HepG2 (cell line): ENCODE data around the gene TRIM74. TPM values are rescaled to one million over a fixed set of nuclear protein-coding genes. Genes with fewer than 3 reads are reported as not detected.
"Not testable (repeated sequence)": the region's sequence is repeated elsewhere in the genome, so short reads cannot be mapped to it uniquely, and the experiment has no call there.

Experiments used
- ATAC-seq: fragments of 200-7000 bp; cut with Tn5 transposase; 3 replicates; pipeline ENCODE4 v1.9.1; 2020; ENCODE audit warnings: mild to moderate bottlenecking, moderate library complexity
- BruUV-seq: library from RNA; stranded (reverse); fragments of 400-500 nt; replicated peaks from 2 replicates; lab custom pipeline; 2021; lab: Mats Ljungman, UMichigan
- CTCF ChIA-PET: fragments of 300-600 bp; formaldehyde crosslinking; extraction: SDS; loops from one replicate; lab custom pipeline; 2021; ENCODE audit warnings: low total read pairs, inconsistent platforms, low intra/inter-chr PET ratio; lab: Yijun Ruan, JAX
- POLR2A ChIA-PET: fragments of 350-600 bp; sonication (Branson Sonifier 250); formaldehyde crosslinking; loops from one replicate; lab custom pipeline; 2020; ENCODE audit warnings: antibody characterized with exemption, inconsistent platforms; lab: Yijun Ruan, JAX
- DNase-seq: peaks from one replicate; pipeline ENCODE4 v3.0.0-alpha.2; 2015; ENCODE audit warnings: low spot score
- FAIRE-seq: peaks from 3 replicates; lab custom pipeline; 2011; peaks lifted over from hg19 to GRCh38; lab: Jason Lieb, UNC
- H2AFZ ChIP-seq: one replicate; pipeline ENCODE4 v1.6.1; 2011; ENCODE audit warnings: low read length, inconsistent platforms
- H3K27ac ChIP-seq: fragments of 300-600 bp; 3 replicates; pipeline ENCODE4 v1.8.0; 2011; ENCODE audit warnings: mixed run types, mild to moderate bottlenecking, mixed read lengths, low read length, inconsistent platforms; ENCODE audit not compliant: insufficient read depth; ENCODE audit errors: extremely low read length
- H3K27me3 ChIP-seq, 2 experiments: fragments of 200-600 bp in 1 of 2; 2 replicates in 1 of 2; 3 replicates in 1 of 2; pipeline versions ENCODE4 v1.6.0 to v1.8.0; 2011; ENCODE audit warnings: low read length in 2 of 2, mild to moderate bottlenecking in 2 of 2, moderate library complexity in 2 of 2, inconsistent platforms in 1 of 2; ENCODE audit not compliant: insufficient read depth in 2 of 2, control insufficient read depth in 1 of 2
- H3K36me3 ChIP-seq, 2 experiments: fragments of 200-600 bp in 1 of 2; replicated peaks in 1 of 2; 2 replicates in 1 of 2; 3 replicates in 1 of 2; pipeline versions ENCODE4 v1.5.1 to v1.8.0; 2011; ENCODE audit warnings: low read length in 2 of 2, inconsistent platforms in 1 of 2; ENCODE audit not compliant: insufficient read depth in 2 of 2, control insufficient read depth in 1 of 2
- H3K4me1 ChIP-seq: 2 replicates; pipeline ENCODE4 v1.5.1; 2012; ENCODE audit warnings: low read length, inconsistent platforms; ENCODE audit not compliant: insufficient read depth
- H3K4me2 ChIP-seq: 2 replicates; pipeline ENCODE4 v1.6.0; 2011; ENCODE audit warnings: low read depth, low read length, inconsistent platforms
- H3K4me3 ChIP-seq, 3 experiments: fragments of 200-600 bp in 1 of 3; sonication (generic), shearing (Covaris generic) in 1 of 3; replicated peaks in 1 of 3; 2 replicates each; pipeline ENCODE4 v1.5.1; 2011 to 2016; ENCODE audit warnings: low read length in 3 of 3, inconsistent platforms in 2 of 3, low read depth in 2 of 3, mild to moderate bottlenecking in 2 of 3, control low read depth in 1 of 3, mixed read lengths in 1 of 3; ENCODE audit not compliant: insufficient read depth in 1 of 3
- H3K79me2 ChIP-seq: one replicate; pipeline ENCODE4 v1.6.1; 2011; ENCODE audit warnings: low read length, inconsistent platforms; ENCODE audit not compliant: insufficient read depth
- H3K9ac ChIP-seq: 2 replicates; pipeline ENCODE4 v1.6.0; 2011; ENCODE audit warnings: mild to moderate bottlenecking, low read depth, low read length, inconsistent platforms; ENCODE audit not compliant: insufficient read depth
- H3K9me3 ChIP-seq: 2 replicates; pipeline ENCODE4 v1.5.1; 2012; ENCODE audit warnings: mild to moderate bottlenecking, low read length
- H4K20me1 ChIP-seq: 2 replicates; pipeline ENCODE4 v1.6.0; 2011; ENCODE audit warnings: inconsistent platforms, mild to moderate bottlenecking, low read length, moderate library complexity; ENCODE audit not compliant: insufficient read depth
- ARID5B ChIP-seq: IDR thresholded peaks from 2 replicates; pipeline ENCODE4 v1.4.0; 2020; ENCODE audit warnings: mild to moderate bottlenecking, missing genetic modification reagents
- WGBS: methylation state at CpG from one replicate; pipeline ENCODE4 v1.1.6; 2017; ENCODE audit warnings: low lambda C conversion rate; 5-methylcytosine and 5-hydroxymethylcytosine counted together
- in situ Hi-C: cut with HindIII; loops from 2 replicates; pipeline ENCODE4 v1.10.0; 2017; ENCODE audit warnings: low pct_unique_long_range_greater_than_20kb; ENCODE audit not compliant: extremely low pct_ligation_motif_present
- intact Hi-C: fragments of 100-400 bp; cut with micrococcal nuclease; formaldehyde crosslinking; loops from one replicate; pipeline ENCODE4 v1.10.0; 2022; ENCODE audit not compliant: unreplicated experiment
- polyA plus RNA-seq, 8 experiments: library from polyadenylated mRNA; depleted of rRNA in 3 of 8; stranded (reverse) in 7 of 8; unstranded in 1 of 8; fragments of >200 nt; fragmentation: Illumina TruSeq in 4 of 8; extraction: Trizol in 4 of 8; gene quantifications; 2 replicates each; pipeline versions ENCODE4 v1.2.1 to v1.2.3, GENCODE V29; 2011 to 2016; ENCODE audit warnings: low read depth in 4 of 8, missing spikeins in 1 of 8, mixed read lengths in 1 of 8; ENCODE audit not compliant: insufficient read depth in 1 of 8
- total RNA-seq, 5 experiments: library from RNA; depleted of rRNA; stranded (reverse); fragments of >200 nt; fragmentation: Illumina TruSeq; extraction: Trizol; gene quantifications; 2 replicates each; pipeline ENCODE4 v1.2.3, GENCODE V29; 2016; ENCODE audit warnings: low read depth in 1 of 5

The TRIM74 gene
- total and polyA plus RNA-seq, 2 of the 13 experiments (the other 11 are each of a cell fraction or from before 2014, with no cell fraction given) = 0.51 to 1.4 TPM

- TF ChIP-seq ARID5B = 0 out of 2 replicates have a peak, but pooled peaks have one; percentile 22
Observed at GRCh38 chr7:72990146-72990913, 21.1 kb upstream of the TRIM74 start (continued).

- WGBS = 100% methylated on average over 10 of the region's 11 CpGs
- ATAC-seq, BruUV-seq, in situ Hi-C loops, intact Hi-C loops, H3K79me2 ChIP-seq, FAIRE-seq, H3K27ac ChIP-seq, H2AFZ ChIP-seq, H3K36me3 ChIP-seq, H3K4me3 ChIP-seq, H4K20me1 ChIP-seq, H3K27me3 ChIP-seq, H3K9ac ChIP-seq, H3K9me3 ChIP-seq, CTCF ChIA-PET, H3K4me1 ChIP-seq, DNase-seq, POLR2A ChIA-PET, H3K4me2 ChIP-seq: not testable (repeated sequence)
Observed at GRCh38 chr7:72982084-72982483, 12.8 kb upstream of the TRIM74 start.

GRCh38 chr7:72980382-72980781 is 11.1 kb upstream of the TRIM74 start:
- POLR2A ChIA-PET, ATAC-seq, in situ Hi-C loops, H3K36me3 ChIP-seq, H4K20me1 ChIP-seq, H3K4me2 ChIP-seq, H3K27me3 ChIP-seq, H3K79me2 ChIP-seq, H3K9ac ChIP-seq, H3K4me1 ChIP-seq, FAIRE-seq, H3K9me3 ChIP-seq, BruUV-seq, CTCF ChIA-PET, DNase-seq, H3K27ac ChIP-seq, H3K4me3 ChIP-seq, intact Hi-C loops, H2AFZ ChIP-seq: not testable (repeated sequence)
- WGBS = no CpG with 5 or more reads among the region's 6 CpGs

GRCh38 chr7:72976434-72976833 is 7.2 kb upstream of the TRIM74 start:
- H4K20me1 ChIP-seq, H3K27ac ChIP-seq, H3K27me3 ChIP-seq, CTCF ChIA-PET, H3K4me3 ChIP-seq, H2AFZ ChIP-seq, H3K4me1 ChIP-seq, H3K36me3 ChIP-seq, H3K9ac ChIP-seq, H3K79me2 ChIP-seq, FAIRE-seq, ATAC-seq, H3K4me2 ChIP-seq, in situ Hi-C loops, intact Hi-C loops, H3K9me3 ChIP-seq, POLR2A ChIA-PET, DNase-seq: not testable (repeated sequence)
- TSS peak; percentile 36 for BruUV-seq
- 100% methylated on average over 3 of the region's 12 CpGs for WGBS
